HepG2 (cell line): ENCODE data around the gene ENDOD1. TPM values are rescaled to one million over a fixed set of nuclear protein-coding genes. Genes with fewer than 3 reads are reported as not detected.
A peak's percentile ranks its signal among the peaks of the same experiment; 100 is the strongest.

Experiments used
- ELF3 ChIP-seq: IDR thresholded peaks from 2 replicates; pipeline ENCODE4 v1.6.1; 2016; ENCODE audit warnings: missing genetic modification reagents, missing compliant biosample characterization
- FOSL1 ChIP-seq: sonication (generic); formaldehyde crosslinking; IDR thresholded peaks from 2 replicates; pipeline ENCODE4 v1.9.0; 2021; ENCODE audit warnings: missing genetic modification reagents, borderline replicate concordance
- HMGA1 ChIP-seq: sonication (generic); formaldehyde crosslinking; conservative IDR thresholded peaks from 2 replicates; pipeline ENCODE4 v1.4.0; 2020; ENCODE audit warnings: missing genetic modification reagents
- HNF4A ChIP-seq: sonication (generic); formaldehyde crosslinking; IDR thresholded peaks from 2 replicates; pipeline ENCODE4 v1.4.0; 2020; ENCODE audit warnings: missing genetic modification reagents
- PHB2 ChIP-seq: fragments of 450-650 bp; IDR thresholded peaks from 2 replicates; pipeline ENCODE4 v1.6.1; 2018; ENCODE audit not compliant: partially characterized antibody
- POGZ ChIP-seq: sonication (generic); formaldehyde crosslinking; IDR thresholded peaks from 2 replicates; pipeline ENCODE4 v1.4.0; 2020; ENCODE audit warnings: mild to moderate bottlenecking, missing genetic modification reagents
- SCMH1 ChIP-seq: sonication (generic); formaldehyde crosslinking; IDR thresholded peaks from 2 replicates; pipeline ENCODE4 v1.9.0; 2021; ENCODE audit warnings: missing genetic modification reagents, mild to moderate bottlenecking, borderline replicate concordance
- ZBTB20 ChIP-seq: sonication (generic); formaldehyde crosslinking; IDR thresholded peaks from 2 replicates; pipeline ENCODE4 v1.8.1; 2023; ENCODE audit warnings: missing genetic modification reagents, low read depth, mild to moderate bottlenecking, borderline replicate concordance
- ZKSCAN1 ChIP-seq: fragments of 150-350 bp; IDR thresholded peaks from 2 replicates; pipeline ENCODE4 v1.6.1; 2014; ENCODE audit warnings: low read length
- ZMYM4 ChIP-seq: sonication (generic); formaldehyde crosslinking; IDR thresholded peaks from 2 replicates; pipeline ENCODE4 v1.8.1; 2023; ENCODE audit warnings: mild to moderate bottlenecking, missing genetic modification reagents
- ZNF17 ChIP-seq: sonication (generic); formaldehyde crosslinking; IDR thresholded peaks from 2 replicates; pipeline ENCODE4 v1.5.0; 2020; ENCODE audit warnings: mild to moderate bottlenecking, missing genetic modification reagents
- ZNF232 ChIP-seq: sonication (generic); formaldehyde crosslinking; IDR thresholded peaks from 2 replicates; pipeline ENCODE4 v1.4.0; 2020; ENCODE audit warnings: missing genetic modification reagents, borderline replicate concordance
- ZNF329 ChIP-seq: sonication (generic); formaldehyde crosslinking; IDR thresholded peaks from 2 replicates; pipeline ENCODE4 v1.9.0; 2021; ENCODE audit warnings: low read depth, mild to moderate bottlenecking, missing genetic modification reagents
- ZNF460 ChIP-seq: sonication (generic); formaldehyde crosslinking; IDR thresholded peaks from 2 replicates; pipeline ENCODE4 v1.5.1; 2020; ENCODE audit warnings: missing genetic modification reagents, mild to moderate bottlenecking, borderline replicate concordance
- ZNF7 ChIP-seq: IDR thresholded peaks from 2 replicates; pipeline ENCODE4 v1.6.1; 2016; ENCODE audit warnings: missing biosample characterization, missing genetic modification reagents
- polyA plus RNA-seq, 8 experiments: library from polyadenylated mRNA; depleted of rRNA in 3 of 8; stranded (reverse) in 7 of 8; unstranded in 1 of 8; fragments of >200 nt; fragmentation: Illumina TruSeq in 4 of 8; extraction: Trizol in 4 of 8; gene quantifications; 2 replicates each; pipeline versions ENCODE4 v1.2.1 to v1.2.3, GENCODE V29; 2011 to 2016; ENCODE audit warnings: low read depth in 4 of 8, missing spikeins in 1 of 8, mixed read lengths in 1 of 8; ENCODE audit not compliant: insufficient read depth in 1 of 8
- total RNA-seq, 5 experiments: library from RNA; depleted of rRNA; stranded (reverse); fragments of >200 nt; fragmentation: Illumina TruSeq; extraction: Trizol; gene quantifications; 2 replicates each; pipeline ENCODE4 v1.2.3, GENCODE V29; 2016; ENCODE audit warnings: low read depth in 1 of 5
- TF ChIP-seq, protein P1 (sequence below): sonication (generic); formaldehyde crosslinking; IDR thresholded peaks from 2 replicates; pipeline ENCODE4 v1.8.1; 2022; ENCODE audit warnings: low read depth, mild to moderate bottlenecking, missing genetic modification reagents
- TF ChIP-seq, protein P2 (sequence below), 2 experiments: sonication (generic) in 1 of 2; formaldehyde crosslinking in 1 of 2; IDR thresholded peaks; 2 replicates each; pipeline versions ENCODE4 v1.6.1 to v1.9.0; 2014 to 2022; ENCODE audit warnings: antibody characterized with exemption in 1 of 2, borderline replicate concordance in 1 of 2, inconsistent platforms in 1 of 2, low read depth in 1 of 2, missing genetic modification reagents in 1 of 2
- TF ChIP-seq, protein P3 (sequence below): sonication (generic); formaldehyde crosslinking; IDR thresholded peaks from 2 replicates; pipeline ENCODE4 v1.8.1; 2023; ENCODE audit warnings: mild to moderate bottlenecking, missing genetic modification reagents
- TF ChIP-seq, protein P4 (sequence below): sonication (generic); formaldehyde crosslinking; IDR thresholded peaks from 2 replicates; pipeline ENCODE4 v1.5.1; 2020; ENCODE audit warnings: mild to moderate bottlenecking, moderate library complexity, missing genetic modification reagents

ENDOD1 gene
- total and polyA plus RNA-seq, 2 of the 13 experiments (the other 11 are each of a cell fraction or from before 2014, with no cell fraction given) = 2.0 to 6.8 TPM

DNA sequence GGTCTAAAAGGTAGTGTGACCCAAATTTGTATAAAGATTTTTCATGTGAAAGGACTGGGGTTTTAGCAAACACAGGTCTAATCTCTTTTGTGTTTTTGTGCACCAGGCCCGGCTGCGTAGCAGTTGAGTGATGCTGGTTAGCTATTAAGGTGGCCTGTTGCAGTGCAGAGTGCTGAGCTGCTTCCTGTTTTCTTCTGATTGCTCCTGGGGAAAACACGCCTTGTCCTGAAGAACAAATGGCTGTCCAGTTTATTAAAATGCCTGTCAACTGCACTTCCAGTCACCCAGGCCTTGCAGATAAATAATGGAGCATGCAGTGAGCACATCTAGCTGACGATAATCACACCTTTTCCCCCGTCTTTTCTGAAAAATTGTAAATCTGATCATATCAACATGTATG lies 21.1 kb upstream of the ENDOD1 start (continued):
- TF ChIP-seq ZNF7 (no peak; the same call in 1 of the 2 replicates), ZNF232 (CRISPR knock-in tag) (peak; percentile 58; the same call in 1 of the 2 replicates), POGZ (CRISPR knock-in tag) (peak; percentile 66), PHB2 (no peak), SCMH1 (no peak), ZNF460 (CRISPR knock-in tag) (no peak), ZNF17 (CRISPR knock-in tag) (no peak), ELF3 (CRISPR knock-in tag) (peak; percentile 62), ZKSCAN1 (no peak), HNF4A (CRISPR knock-in tag) (no peak), ZBTB20 (CRISPR knock-in tag) (no peak), HMGA1 (CRISPR knock-in tag) (no peak), ZMYM4 (CRISPR knock-in tag) (peak; percentile 85), FOSL1 (CRISPR knock-in tag) (no peak), ZNF329 (CRISPR knock-in tag) (no peak)
- TF ChIP-seq, protein P1, sequence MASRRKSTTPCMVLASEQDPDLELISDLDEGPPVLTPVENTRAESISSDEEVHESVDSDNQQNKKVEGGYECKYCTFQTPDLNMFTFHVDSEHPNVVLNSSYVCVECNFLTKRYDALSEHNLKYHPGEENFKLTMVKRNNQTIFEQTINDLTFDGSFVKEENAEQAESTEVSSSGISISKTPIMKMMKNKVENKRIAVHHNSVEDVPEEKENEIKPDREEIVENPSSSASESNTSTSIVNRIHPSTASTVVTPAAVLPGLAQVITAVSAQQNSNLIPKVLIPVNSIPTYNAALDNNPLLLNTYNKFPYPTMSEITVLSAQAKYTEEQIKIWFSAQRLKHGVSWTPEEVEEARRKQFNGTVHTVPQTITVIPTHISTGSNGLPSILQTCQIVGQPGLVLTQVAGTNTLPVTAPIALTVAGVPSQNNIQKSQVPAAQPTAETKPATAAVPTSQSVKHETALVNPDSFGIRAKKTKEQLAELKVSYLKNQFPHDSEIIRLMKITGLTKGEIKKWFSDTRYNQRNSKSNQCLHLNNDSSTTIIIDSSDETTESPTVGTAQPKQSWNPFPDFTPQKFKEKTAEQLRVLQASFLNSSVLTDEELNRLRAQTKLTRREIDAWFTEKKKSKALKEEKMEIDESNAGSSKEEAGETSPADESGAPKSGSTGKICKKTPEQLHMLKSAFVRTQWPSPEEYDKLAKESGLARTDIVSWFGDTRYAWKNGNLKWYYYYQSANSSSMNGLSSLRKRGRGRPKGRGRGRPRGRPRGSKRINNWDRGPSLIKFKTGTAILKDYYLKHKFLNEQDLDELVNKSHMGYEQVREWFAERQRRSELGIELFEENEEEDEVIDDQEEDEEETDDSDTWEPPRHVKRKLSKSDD = no peak
- TF ChIP-seq, protein P2, sequence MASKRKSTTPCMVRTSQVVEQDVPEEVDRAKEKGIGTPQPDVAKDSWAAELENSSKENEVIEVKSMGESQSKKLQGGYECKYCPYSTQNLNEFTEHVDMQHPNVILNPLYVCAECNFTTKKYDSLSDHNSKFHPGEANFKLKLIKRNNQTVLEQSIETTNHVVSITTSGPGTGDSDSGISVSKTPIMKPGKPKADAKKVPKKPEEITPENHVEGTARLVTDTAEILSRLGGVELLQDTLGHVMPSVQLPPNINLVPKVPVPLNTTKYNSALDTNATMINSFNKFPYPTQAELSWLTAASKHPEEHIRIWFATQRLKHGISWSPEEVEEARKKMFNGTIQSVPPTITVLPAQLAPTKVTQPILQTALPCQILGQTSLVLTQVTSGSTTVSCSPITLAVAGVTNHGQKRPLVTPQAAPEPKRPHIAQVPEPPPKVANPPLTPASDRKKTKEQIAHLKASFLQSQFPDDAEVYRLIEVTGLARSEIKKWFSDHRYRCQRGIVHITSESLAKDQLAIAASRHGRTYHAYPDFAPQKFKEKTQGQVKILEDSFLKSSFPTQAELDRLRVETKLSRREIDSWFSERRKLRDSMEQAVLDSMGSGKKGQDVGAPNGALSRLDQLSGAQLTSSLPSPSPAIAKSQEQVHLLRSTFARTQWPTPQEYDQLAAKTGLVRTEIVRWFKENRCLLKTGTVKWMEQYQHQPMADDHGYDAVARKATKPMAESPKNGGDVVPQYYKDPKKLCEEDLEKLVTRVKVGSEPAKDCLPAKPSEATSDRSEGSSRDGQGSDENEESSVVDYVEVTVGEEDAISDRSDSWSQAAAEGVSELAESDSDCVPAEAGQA (IDR thresholded peaks at IDR 0.05; ENCODE audit: low read depth) = 0 out of 2 replicates have a peak, but pooled peaks have one; percentile 38
- TF ChIP-seq, protein P2 (CRISPR knock-in tag; IDR thresholded peaks at IDR 0.05; ENCODE audit: borderline replicate concordance) = no peak
- TF ChIP-seq, protein P3, sequence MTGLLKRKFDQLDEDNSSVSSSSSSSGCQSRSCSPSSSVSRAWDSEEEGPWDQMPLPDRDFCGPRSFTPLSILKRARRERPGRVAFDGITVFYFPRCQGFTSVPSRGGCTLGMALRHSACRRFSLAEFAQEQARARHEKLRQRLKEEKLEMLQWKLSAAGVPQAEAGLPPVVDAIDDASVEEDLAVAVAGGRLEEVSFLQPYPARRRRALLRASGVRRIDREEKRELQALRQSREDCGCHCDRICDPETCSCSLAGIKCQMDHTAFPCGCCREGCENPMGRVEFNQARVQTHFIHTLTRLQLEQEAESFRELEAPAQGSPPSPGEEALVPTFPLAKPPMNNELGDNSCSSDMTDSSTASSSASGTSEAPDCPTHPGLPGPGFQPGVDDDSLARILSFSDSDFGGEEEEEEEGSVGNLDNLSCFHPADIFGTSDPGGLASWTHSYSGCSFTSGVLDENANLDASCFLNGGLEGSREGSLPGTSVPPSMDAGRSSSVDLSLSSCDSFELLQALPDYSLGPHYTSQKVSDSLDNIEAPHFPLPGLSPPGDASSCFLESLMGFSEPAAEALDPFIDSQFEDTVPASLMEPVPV = no peak
- TF ChIP-seq, protein P4, sequence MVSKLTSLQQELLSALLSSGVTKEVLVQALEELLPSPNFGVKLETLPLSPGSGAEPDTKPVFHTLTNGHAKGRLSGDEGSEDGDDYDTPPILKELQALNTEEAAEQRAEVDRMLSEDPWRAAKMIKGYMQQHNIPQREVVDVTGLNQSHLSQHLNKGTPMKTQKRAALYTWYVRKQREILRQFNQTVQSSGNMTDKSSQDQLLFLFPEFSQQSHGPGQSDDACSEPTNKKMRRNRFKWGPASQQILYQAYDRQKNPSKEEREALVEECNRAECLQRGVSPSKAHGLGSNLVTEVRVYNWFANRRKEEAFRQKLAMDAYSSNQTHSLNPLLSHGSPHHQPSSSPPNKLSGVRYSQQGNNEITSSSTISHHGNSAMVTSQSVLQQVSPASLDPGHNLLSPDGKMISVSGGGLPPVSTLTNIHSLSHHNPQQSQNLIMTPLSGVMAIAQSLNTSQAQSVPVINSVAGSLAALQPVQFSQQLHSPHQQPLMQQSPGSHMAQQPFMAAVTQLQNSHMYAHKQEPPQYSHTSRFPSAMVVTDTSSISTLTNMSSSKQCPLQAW (CRISPR knock-in tag) = no peak
